Endothelial cell of umbilical vein (primary cell): ENCODE data around the gene FHIT. TPM values are rescaled to one million over a fixed set of nuclear protein-coding genes. Genes with fewer than 3 reads are reported as not detected.

Experiments used
- BruUV-seq: library from RNA; stranded (reverse); fragments of 400-500 nt; replicated peaks from 2 replicates; lab custom pipeline; 2021; lab: Mats Ljungman, UMichigan
- CTCF ChIA-PET: fragments of 300-600, 350-600 bp; sonication (Branson Sonifier 250); formaldehyde crosslinking; loops from one replicate; lab custom pipeline; 2021; ENCODE audit warnings: antibody characterized with exemption, inconsistent platforms; lab: Charles Lee
- POLR2A ChIA-PET: fragments of 300-600, 350-600 bp; sonication (Branson Sonifier 250); formaldehyde crosslinking; loops from one replicate; lab custom pipeline; 2021; ENCODE audit warnings: antibody characterized with exemption, inconsistent platforms; lab: Charles Lee
- DNase-seq: peaks from one replicate; pipeline ENCODE4 v3.0.0-alpha.2; 2011; ENCODE audit warnings: low read depth, low spot score
- FAIRE-seq: peaks from 2 replicates; lab custom pipeline; 2011; peaks lifted over from hg19 to GRCh38; lab: Jason Lieb, UNC
- H2AFZ ChIP-seq: 2 replicates; pipeline ENCODE4 v1.6.0; 2012; ENCODE audit warnings: low read depth, low read length, control low read depth, inconsistent platforms
- H3K27ac ChIP-seq: 2 replicates; pipeline ENCODE4 v1.5.1; 2011; ENCODE audit warnings: low read depth, mild to moderate bottlenecking, control low read depth, low read length, moderate library complexity; ENCODE audit not compliant: insufficient read depth
- H3K27me3 ChIP-seq, 2 experiments: 2 replicates each; pipeline versions ENCODE4 v1.6.0 to v1.6.1; 2011; ENCODE audit warnings: low read length in 2 of 2, mixed read lengths in 1 of 2; ENCODE audit not compliant: control insufficient read depth in 2 of 2, insufficient read depth in 2 of 2
- H3K36me3 ChIP-seq, 2 experiments: 2 replicates in 1 of 2; 3 replicates in 1 of 2; pipeline ENCODE4 v1.5.1; 2011; ENCODE audit warnings: low read length in 2 of 2, mild to moderate bottlenecking in 1 of 2, moderate library complexity in 1 of 2; ENCODE audit not compliant: control insufficient read depth in 2 of 2, insufficient read depth in 2 of 2; ENCODE audit errors: extremely low read depth in 1 of 2
- H3K4me1 ChIP-seq: 3 replicates; pipeline ENCODE4 v1.5.1; 2011; ENCODE audit warnings: mild to moderate bottlenecking, low read length; ENCODE audit not compliant: control insufficient read depth, insufficient read depth; ENCODE audit errors: extremely low read depth
- H3K4me2 ChIP-seq: 2 replicates; pipeline ENCODE4 v1.6.1; 2011; ENCODE audit warnings: low read length, control low read depth, mixed read lengths; ENCODE audit not compliant: insufficient read depth
- H3K4me3 ChIP-seq, 3 experiments: fragments of 200-600 bp in 1 of 3; sonication (generic), shearing (Covaris generic) in 1 of 3; replicated peaks in 1 of 3; 2 replicates each; pipeline ENCODE4 v1.5.1; 2011 to 2016; ENCODE audit warnings: control low read depth in 3 of 3, low read length in 3 of 3, mild to moderate bottlenecking in 2 of 3, inconsistent platforms in 1 of 3, low read depth in 1 of 3, moderate library complexity in 1 of 3; ENCODE audit not compliant: insufficient read depth in 1 of 3
- H3K79me2 ChIP-seq: 2 replicates; pipeline ENCODE4 v1.6.0; 2012; ENCODE audit warnings: low read length, inconsistent platforms; ENCODE audit not compliant: control insufficient read depth, insufficient read depth
- H3K9ac ChIP-seq: replicated peaks from 2 replicates; pipeline ENCODE3; 2011; ENCODE audit warnings: low read length, control low read depth; ENCODE audit not compliant: insufficient read depth; ENCODE audit errors: extremely low read depth
- H3K9me1 ChIP-seq: replicated peaks from 3 replicates; pipeline ENCODE4 v1.6.0; 2011; ENCODE audit warnings: mild to moderate bottlenecking, low read length; ENCODE audit not compliant: control insufficient read depth, insufficient read depth; ENCODE audit errors: extremely low read depth
- H3K9me3 ChIP-seq: replicated peaks from 2 replicates; pipeline ENCODE4 v1.5.1; 2012; ENCODE audit warnings: low read length, inconsistent platforms; ENCODE audit not compliant: control insufficient read depth, insufficient read depth
- H4K20me1 ChIP-seq: replicated peaks from 2 replicates; pipeline ENCODE3; 2011; ENCODE audit warnings: mild to moderate bottlenecking, low read length; ENCODE audit not compliant: control insufficient read depth, insufficient read depth; ENCODE audit errors: extremely low read depth
- EZH2 ChIP-seq: IDR thresholded peaks from 2 replicates; pipeline ENCODE4 v1.6.1; 2012; ENCODE audit warnings: borderline replicate concordance, low read depth, mild to moderate bottlenecking, moderate library complexity, low read length, inconsistent platforms; ENCODE audit not compliant: severe bottlenecking
- FOS ChIP-seq: IDR thresholded peaks from 2 replicates; pipeline ENCODE4 v1.6.1; 2011; ENCODE audit warnings: mild to moderate bottlenecking, low read length, moderate library complexity, borderline replicate concordance; ENCODE audit not compliant: insufficient read depth
- GATA2 ChIP-seq: IDR thresholded peaks from 2 replicates; pipeline ENCODE4 v1.7.0; 2011; ENCODE audit warnings: low read depth, mild to moderate bottlenecking, moderate library complexity, mixed read lengths, low read length; ENCODE audit not compliant: insufficient read length, insufficient read depth
- JUN ChIP-seq: IDR thresholded peaks from 2 replicates; pipeline ENCODE4 v1.6.1; 2011; ENCODE audit warnings: borderline replicate concordance, low read depth; ENCODE audit not compliant: insufficient read length, insufficient read depth
- MAX ChIP-seq: IDR thresholded peaks from 2 replicates; pipeline ENCODE4 v1.6.1; 2011; ENCODE audit not compliant: insufficient read depth, insufficient read length
- MYC ChIP-seq: IDR thresholded peaks from one replicate; pipeline ENCODE4 v1.6.1; 2011; ENCODE audit warnings: mild to moderate bottlenecking, low read depth, low read length
- POLR2A ChIP-seq: IDR thresholded peaks from 2 replicates; pipeline ENCODE4 v1.6.1; 2012; ENCODE audit warnings: low read depth, mild to moderate bottlenecking, control low read depth, low read length
- POLR2AphosphoS5 ChIP-seq: IDR thresholded peaks from 2 replicates; pipeline ENCODE4 v1.6.1; 2012; ENCODE audit warnings: low read depth, mild to moderate bottlenecking, control low read depth, low read length, moderate library complexity; ENCODE audit not compliant: insufficient read depth
- dilution Hi-C: fragments of 300-500 bp; cut with MboI; formaldehyde crosslinking; loops from one replicate; pipeline ENCODE4 v1.15.0; 2019; ENCODE audit warnings: low sequenced_read_pairs; ENCODE audit not compliant: extremely low pct_ligation_motif_present
- intact Hi-C: fragments of 100-400 bp; cut with micrococcal nuclease; formaldehyde crosslinking; loops from one replicate; pipeline ENCODE4 v1.10.0; 2022
- polyA plus RNA-seq, 4 experiments: library from polyadenylated mRNA; depleted of rRNA in 3 of 4; stranded (reverse) in 3 of 4; unstranded in 1 of 4; fragments of >200 nt; gene quantifications; 2 replicates each; pipeline versions ENCODE4 v1.2.1 to v1.2.3, GENCODE V29; 2011 to 2012; ENCODE audit warnings: missing spikeins in 1 of 4
- total RNA-seq: library from RNA; stranded (reverse); gene quantifications from 2 replicates; pipeline ENCODE4 v1.2.3, GENCODE V29; 2021
- TF ChIP-seq, protein P1 (sequence below), 2 donors: IDR thresholded peaks; 1 replicate in 1 of 2; 2 replicates in 1 of 2; pipeline ENCODE4 v1.5.1; 2011; ENCODE audit warnings: low read length in 2 of 2, mild to moderate bottlenecking in 2 of 2, moderate library complexity in 2 of 2, control low read depth in 1 of 2, inconsistent platforms in 1 of 2, low read depth in 1 of 2; ENCODE audit not compliant: insufficient read depth in 1 of 2; ENCODE audit errors: extremely low read depth in 1 of 2

Gene FHIT
- total and polyA plus RNA-seq, 2 donors (not counting 3 experiments of a cell fraction or from before 2014, with no cell fraction given): 0.47 to 2.2 TPM

- TF ChIP-seq, protein P1, sequence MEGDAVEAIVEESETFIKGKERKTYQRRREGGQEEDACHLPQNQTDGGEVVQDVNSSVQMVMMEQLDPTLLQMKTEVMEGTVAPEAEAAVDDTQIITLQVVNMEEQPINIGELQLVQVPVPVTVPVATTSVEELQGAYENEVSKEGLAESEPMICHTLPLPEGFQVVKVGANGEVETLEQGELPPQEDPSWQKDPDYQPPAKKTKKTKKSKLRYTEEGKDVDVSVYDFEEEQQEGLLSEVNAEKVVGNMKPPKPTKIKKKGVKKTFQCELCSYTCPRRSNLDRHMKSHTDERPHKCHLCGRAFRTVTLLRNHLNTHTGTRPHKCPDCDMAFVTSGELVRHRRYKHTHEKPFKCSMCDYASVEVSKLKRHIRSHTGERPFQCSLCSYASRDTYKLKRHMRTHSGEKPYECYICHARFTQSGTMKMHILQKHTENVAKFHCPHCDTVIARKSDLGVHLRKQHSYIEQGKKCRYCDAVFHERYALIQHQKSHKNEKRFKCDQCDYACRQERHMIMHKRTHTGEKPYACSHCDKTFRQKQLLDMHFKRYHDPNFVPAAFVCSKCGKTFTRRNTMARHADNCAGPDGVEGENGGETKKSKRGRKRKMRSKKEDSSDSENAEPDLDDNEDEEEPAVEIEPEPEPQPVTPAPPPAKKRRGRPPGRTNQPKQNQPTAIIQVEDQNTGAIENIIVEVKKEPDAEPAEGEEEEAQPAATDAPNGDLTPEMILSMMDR (IDR thresholded peaks at IDR 0.05; ENCODE audit: extremely low read depth in 1 of 2, insufficient read depth in 1 of 2, low read depth in 1 of 2, low read length in 2 of 2): no peak
- TF ChIP-seq EZH2 (no peak), POLR2A (no peak), JUN (no peak), MAX (no peak), POLR2AphosphoS5 (no peak), GATA2 (no peak), FOS (no peak), MYC (no peak)
- FAIRE-seq (no peak), DNase-seq (no peak)
- BruUV-seq: no TSS peak
- H3K79me2 ChIP-seq: no peaks in the 10 kb centered on the region
- H3K9me1 ChIP-seq: no peaks in the 10 kb centered on the region
- no peaks in the 10 kb centered on the region for H3K4me1 ChIP-seq
- H3K27me3 ChIP-seq: no peaks in the 10 kb centered on the region
- H3K9me3 ChIP-seq: no peaks in the 10 kb centered on the region
- intact Hi-C loops (no loop called here), dilution Hi-C loops (no loop called here)
- no peaks in the 10 kb centered on the region for H3K36me3 ChIP-seq
- H3K27ac ChIP-seq: no peak overlapping the region
- POLR2A ChIA-PET: no interaction called here
- no peak overlapping the region for H2AFZ ChIP-seq
- no peak overlapping the region for H3K4me2 ChIP-seq
- CTCF ChIA-PET: no interaction called here
- H3K9ac ChIP-seq: no peak overlapping the region
- no peaks in the 10 kb centered on the region for H4K20me1 ChIP-seq
- no peak overlapping the region for H3K4me3 ChIP-seq
These were observed 95.5 kb downstream of the FHIT start for GRCh38 chr3:61155701-61156292.
